HG03280 (cell line): Measurements from ENCODE around the gene MAGEE2.
"Not testable (repeated sequence)": the region's sequence is repeated elsewhere in the genome, so short reads cannot be mapped to it uniquely, and the experiment has no call there.

Experiments
- ATAC-seq: cut with Tn5 transposase; IDR thresholded peaks from one replicate; pipeline ENCODE4 v1.9.1; 2021; ENCODE audit warnings: mild to moderate bottlenecking, moderate library complexity; ENCODE audit not compliant: unreplicated experiment

MAGEE2 gene, protein sequence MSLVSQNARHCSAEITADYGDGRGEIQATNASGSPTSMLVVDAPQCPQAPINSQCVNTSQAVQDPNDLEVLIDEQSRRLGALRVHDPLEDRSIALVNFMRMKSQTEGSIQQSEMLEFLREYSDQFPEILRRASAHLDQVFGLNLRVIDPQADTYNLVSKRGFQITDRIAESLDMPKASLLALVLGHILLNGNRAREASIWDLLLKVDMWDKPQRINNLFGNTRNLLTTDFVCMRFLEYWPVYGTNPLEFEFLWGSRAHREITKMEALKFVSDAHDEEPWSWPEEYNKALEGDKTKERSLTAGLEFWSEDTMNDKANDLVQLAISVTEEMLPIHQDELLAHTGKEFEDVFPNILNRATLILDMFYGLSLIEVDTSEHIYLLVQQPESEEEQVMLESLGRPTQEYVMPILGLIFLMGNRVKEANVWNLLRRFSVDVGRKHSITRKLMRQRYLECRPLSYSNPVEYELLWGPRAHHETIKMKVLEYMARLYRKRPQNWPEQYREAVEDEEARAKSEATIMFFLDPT

DNA sequence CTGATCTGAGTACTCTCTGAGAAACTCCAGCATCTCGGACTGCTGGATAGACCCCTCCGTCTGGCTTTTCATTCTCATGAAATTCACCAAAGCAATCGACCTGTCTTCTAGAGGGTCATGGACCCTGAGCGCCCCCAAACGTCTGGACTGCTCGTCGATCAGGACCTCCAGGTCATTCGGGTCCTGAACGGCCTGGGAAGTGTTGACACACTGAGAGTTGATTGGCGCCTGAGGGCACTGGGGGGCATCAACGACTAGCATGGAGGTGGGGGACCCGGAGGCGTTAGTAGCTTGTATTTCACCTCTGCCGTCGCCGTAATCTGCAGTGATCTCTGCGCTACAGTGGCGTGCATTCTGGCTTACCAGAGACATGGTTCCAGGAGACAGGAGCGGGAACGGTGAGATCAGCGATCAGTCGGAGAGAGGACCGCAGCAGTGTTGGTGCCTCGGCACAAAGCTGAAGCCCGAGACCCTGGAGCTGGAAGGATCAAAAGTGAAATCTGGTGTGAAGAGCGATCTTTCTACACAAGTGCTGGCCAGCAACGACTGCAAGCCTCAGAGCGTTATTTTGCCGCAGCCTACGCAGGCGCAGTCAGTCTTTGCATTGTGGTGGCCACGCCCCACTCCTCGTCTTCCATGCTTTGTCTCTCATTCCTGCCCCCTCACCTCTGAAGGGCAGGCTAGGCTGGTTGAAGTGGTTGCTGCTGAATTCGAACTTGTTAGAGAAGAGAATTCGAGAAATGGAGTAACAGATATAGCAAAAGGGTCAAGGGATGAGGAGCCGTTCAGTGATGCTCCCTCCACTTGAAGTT lies at the start of gene MAGEE2:
Gene MAGEE2, minus strand, starts transcription at position 575 of the 812 bp plus-strand sequence. Its CDS starts 203 bp downstream, at position 372.
- no peak for ATAC-seq

- no peak for ATAC-seq
Measured at GRCh38 chrX:75786290-75786689, 1.2 kb upstream of the MAGEE2 start.

DNA sequence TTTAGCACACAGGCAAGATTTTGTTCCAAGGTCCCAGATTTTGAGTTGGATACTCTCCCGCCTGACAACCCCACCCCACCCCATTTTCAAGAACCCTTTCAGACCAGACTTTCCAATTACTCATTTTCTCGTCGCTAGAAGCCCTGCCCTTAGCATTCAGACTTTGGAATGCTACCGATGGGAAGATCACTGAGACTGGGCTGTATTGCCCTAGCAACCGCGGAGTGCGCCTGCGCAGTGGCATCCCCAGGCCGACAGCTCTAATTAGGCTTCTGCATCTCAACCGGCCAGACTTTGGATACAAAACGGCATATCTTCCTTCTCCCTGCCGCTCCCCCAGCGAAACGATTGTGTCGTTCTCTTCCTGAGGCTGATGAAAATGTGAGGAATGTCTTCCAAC lies 3.4 kb downstream of the MAGEE2 start:
- ATAC-seq = no peak

- not testable (repeated sequence) for ATAC-seq
Measured at GRCh38 chrX:75768063-75768462, 17.0 kb downstream of the MAGEE2 start.

GRCh38 chrX:75748431-75748830 lies 36.6 kb downstream of the MAGEE2 start:
- no peak for ATAC-seq

DNA sequence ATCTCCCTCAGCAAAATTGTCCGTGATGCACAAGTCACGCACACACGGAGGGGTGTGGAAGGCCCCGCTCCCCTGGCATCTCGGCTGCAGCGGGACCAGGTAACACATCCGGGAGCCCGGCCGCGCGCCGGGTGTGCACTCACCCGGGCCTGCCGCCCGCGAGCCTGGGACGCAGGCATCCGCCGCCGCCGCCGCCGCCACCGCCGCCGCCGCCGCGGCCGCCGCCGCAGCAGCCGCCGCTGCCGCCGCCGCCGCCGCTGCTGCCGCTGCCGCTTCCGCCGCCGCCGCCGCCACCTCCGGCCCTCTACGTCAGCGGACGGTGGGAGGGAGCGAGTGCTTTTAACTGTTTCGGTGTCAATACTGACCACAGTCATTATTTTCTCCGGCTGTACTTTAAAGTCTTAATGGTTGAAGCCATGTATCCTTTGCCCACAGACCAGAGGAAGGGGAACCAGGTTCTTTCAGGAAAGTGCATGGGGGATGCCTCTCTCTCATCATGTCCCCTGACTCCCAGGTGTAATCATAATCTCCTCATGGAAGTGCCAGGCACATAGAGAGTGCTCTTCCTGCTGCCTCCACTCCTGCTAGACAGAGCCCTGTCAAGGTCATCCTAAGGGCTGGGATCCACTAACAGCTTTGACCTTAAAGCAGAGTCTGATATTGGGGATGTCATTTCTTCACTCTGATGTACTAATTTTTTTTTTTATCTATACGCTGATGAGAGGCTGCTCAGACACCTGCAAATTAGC lies 38.0 kb downstream of the MAGEE2 start:
- ATAC-seq = no peak
